Fibroblast of pulmonary artery (primary cell): ENCODE results near the gene TMEM161B.
"Not testable (repeated sequence)": the region's sequence is repeated elsewhere in the genome, so short reads cannot be mapped to it uniquely, and the experiment has no call there.

Experiments
- DNase-seq: peaks from one replicate; pipeline ENCODE4 v3.0.0-alpha.2; 2010; ENCODE audit warnings: low read depth
- H3K4me3 ChIP-seq: replicated peaks from 2 replicates; pipeline ENCODE4 v1.5.1; 2011; ENCODE audit warnings: low read depth, mild to moderate bottlenecking, control low read depth, low read length, moderate library complexity
- TF ChIP-seq, protein P1 (sequence below): IDR thresholded peaks from 2 replicates; pipeline ENCODE4 v1.5.1; 2011; ENCODE audit warnings: mild to moderate bottlenecking, control low read depth, low read length, inconsistent platforms; ENCODE audit errors: missing control alignments

Gene TMEM161B

DNA sequence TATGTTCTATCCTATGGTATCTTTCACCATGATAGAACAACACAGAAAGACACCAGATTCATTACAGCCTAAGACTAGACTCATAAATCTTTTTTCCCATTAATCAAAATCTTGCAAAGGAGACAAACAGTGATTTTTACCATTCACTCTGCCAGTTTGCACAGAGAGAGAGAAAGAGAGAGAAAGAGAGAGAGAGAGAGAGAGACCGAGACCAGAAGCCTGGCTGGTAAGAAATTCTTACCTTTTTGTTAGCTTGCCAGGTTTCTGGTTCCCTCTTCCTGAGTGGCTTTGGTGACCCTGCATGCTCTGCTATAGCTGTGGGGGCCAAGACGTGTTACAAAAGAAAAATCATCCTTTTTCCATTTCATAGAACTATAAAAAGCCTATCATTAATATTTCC, 18.6 kb downstream of the TMEM161B start:
- TF ChIP-seq, protein P1, sequence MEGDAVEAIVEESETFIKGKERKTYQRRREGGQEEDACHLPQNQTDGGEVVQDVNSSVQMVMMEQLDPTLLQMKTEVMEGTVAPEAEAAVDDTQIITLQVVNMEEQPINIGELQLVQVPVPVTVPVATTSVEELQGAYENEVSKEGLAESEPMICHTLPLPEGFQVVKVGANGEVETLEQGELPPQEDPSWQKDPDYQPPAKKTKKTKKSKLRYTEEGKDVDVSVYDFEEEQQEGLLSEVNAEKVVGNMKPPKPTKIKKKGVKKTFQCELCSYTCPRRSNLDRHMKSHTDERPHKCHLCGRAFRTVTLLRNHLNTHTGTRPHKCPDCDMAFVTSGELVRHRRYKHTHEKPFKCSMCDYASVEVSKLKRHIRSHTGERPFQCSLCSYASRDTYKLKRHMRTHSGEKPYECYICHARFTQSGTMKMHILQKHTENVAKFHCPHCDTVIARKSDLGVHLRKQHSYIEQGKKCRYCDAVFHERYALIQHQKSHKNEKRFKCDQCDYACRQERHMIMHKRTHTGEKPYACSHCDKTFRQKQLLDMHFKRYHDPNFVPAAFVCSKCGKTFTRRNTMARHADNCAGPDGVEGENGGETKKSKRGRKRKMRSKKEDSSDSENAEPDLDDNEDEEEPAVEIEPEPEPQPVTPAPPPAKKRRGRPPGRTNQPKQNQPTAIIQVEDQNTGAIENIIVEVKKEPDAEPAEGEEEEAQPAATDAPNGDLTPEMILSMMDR, result no peak
- no peak overlapping the region for H3K4me3 ChIP-seq
- DNase-seq, result no peak

DNA sequence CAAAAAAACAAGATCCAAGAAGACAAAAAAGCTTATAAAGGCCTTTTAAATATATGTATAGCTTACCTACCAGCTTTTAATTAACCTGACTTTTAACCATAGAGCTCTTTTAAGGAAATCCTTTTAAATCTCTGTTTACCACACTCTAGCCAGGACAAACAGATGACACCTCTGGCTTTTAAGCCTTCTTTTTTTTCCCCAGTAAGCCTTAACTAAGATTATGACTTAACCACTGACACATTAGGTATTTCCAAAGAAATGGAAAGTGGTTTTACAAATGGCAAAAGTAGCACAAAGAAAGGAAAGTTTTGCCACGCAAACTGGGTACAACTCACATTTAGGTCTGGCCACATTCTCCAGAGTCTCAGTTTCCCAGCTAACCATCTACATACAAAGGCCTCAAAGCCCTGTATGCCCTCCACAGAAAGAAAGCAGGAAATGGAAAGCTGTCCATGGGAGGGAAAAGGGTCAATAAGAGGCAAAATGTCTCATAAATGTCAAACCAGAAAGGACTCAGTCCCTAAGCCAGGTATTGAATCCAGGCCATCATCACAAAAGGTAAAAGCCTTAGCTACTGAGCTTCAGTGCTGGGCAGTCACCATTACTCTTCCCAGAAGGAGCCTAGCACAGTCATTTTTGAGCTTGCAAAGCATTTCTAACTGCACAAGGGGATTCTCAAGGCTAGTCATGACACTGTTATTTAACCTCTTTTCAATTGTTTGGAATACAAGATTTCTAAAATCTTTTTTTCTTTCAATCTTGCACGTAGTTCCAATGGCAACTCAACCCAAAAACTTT, 19.7 kb downstream of the TMEM161B start:
- no peak for DNase-seq
- H3K4me3 ChIP-seq, result no peak overlapping the region
- TF ChIP-seq, protein P1, result no peak

DNA sequence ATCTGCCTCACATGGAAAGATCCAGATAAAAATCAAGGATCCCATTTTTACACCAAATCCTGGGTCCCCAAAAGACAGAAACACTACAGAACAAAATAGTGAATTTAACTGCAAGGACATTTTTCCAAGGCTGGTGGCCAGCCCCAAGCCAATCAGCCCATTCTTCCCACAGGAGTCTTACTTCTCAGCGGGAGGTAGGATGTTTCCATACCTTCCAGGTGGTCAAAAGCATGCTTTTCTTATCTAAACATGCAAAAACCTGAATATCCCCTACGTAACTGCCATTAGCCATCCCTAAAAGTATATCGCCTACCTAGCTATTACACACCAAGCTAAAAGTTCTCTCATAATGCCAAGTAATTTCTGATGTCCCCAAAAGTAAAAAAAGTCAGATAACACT, 20.6 kb downstream of the TMEM161B start:
- no peak for DNase-seq
- TF ChIP-seq, protein P1, result no peak
- H3K4me3 ChIP-seq, result no peak overlapping the region

DNA sequence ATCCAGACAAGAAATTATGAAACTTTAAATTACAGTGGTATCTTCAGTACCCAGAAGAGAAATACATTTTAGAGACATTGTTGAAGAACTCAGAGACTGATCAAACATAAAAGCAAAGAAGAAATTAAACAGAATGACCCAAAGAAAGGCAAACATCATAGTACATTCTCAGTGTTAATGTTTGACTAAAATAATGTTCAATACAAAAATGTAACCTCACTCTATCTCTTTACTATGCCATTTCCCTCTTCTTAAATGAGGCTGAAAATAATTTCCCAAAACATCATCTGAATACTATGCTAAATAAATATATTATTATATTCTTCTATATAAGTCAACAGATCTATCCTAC, 22.8 kb downstream of the TMEM161B start:
- H3K4me3 ChIP-seq, result no peak overlapping the region
- TF ChIP-seq, protein P1, result no peak
- DNase-seq, result no peak

DNA sequence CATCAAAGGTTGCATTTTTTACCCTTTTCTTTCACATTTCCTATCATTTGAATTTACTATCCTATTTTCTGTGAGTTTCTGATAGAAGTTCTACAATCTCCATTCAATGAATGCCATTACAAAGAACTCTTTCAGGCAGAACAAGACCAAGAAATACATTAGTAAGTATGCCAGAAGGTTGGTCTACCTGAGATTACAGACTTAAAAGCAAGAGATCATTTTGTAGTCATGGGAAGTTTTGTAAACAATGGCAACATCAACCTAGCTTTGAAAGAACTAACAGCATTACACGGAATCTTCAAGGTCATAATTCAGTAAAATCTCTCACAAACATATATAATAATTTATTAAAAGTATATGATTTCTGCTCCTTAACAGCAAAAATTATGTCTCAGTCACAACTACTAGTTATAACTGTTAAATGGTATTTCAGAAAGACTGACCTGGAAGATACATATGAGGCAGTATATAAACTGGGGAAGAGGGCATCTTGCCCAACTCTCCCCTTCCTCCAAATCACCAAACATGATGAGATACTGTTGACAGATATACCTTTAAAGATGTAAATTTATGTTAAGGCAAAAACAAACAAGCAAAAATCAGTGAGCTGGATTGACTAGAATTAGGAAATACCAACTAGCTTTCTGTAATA, 23.3 kb downstream of the TMEM161B start:
- TF ChIP-seq, protein P1, result no peak
- H3K4me3 ChIP-seq, result no peak overlapping the region
- no peak for DNase-seq

DNA sequence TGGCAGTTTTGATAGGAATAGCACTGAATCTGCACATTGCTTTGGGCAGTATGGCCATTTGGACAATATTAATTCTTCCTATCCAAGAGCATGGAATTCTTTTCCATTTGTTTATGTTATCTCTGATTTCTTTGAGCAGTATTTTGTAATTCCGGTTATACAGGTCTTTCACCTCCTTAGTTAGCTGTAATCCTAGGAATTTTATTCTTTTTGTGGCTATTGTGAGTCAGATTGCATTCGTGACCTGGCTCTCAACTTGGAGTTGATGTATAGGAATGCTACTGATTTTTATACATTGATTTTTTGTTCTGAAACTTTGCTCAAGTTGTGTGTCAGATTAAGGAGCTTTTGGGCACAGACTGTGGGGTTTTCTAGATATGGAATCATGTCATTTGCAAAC, 24.0 kb downstream of the TMEM161B start:
- no peak for DNase-seq
- TF ChIP-seq, protein P1, result no peak
- H3K4me3 ChIP-seq, result no peak overlapping the region

DNA sequence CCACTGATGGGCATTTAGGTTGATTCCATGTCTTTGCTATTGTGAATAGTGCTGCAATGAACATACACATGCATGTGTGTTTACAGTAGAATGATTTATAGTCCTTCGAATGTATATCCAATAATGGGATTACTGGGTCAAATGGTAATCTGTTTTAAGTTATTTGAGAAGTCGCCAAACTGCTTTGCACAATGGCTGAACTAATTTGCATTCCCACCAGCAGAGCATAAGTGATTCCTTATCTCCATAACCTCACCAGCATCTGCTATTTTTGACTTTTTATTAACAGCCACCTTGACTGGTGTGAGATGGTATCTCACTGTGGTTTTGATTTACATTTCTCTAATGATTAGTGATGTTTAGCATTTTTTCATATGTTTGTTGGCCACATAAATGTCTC, 25.2 kb downstream of the TMEM161B start:
- not testable (repeated sequence) for H3K4me3 ChIP-seq, DNase-seq
